ENCODE data around the gene PRIMPOL. TPM values are rescaled to one million over a fixed set of nuclear protein-coding genes. Genes with fewer than 3 reads are reported as not detected.

Gene PRIMPOL
- total and polyA plus RNA-seq, 9 of the 15 experiments (the other 6 are each of a cell fraction or from before 2014, with no cell fraction given): 11.0 to 32.0 (median 16.1) TPM

- Histone ChIP-seq H3K9me3 (replicated peaks; ENCODE audit: control insufficient read depth, insufficient read depth, low read depth, low read length) (peaks cover 6% of the 10 kb centered on the region), H3K79me2 (ENCODE audit: control insufficient read depth, insufficient read depth, low read length) (no peaks in the 10 kb centered on the region), H3K36me3 (ENCODE audit: control insufficient read depth, insufficient read depth, low read length) (no peaks in the 10 kb centered on the region), H3K9ac (ENCODE audit: insufficient read depth in 1 of 2, low read depth in 2 of 2, low read length in 2 of 2) (no peak overlapping the region), H4K20me1 (replicated peaks; ENCODE audit: control insufficient read depth, insufficient read depth, low read length) (no peaks in the 10 kb centered on the region), H3K27ac (ENCODE audit: extremely low read depth, low read depth, low read length) (no peak overlapping the region), H3K27me3 (ENCODE audit: control insufficient read depth in 2 of 2, insufficient read depth in 2 of 2, low read length in 2 of 2) (no peaks in the 10 kb centered on the region), H3K4me1 (replicated peaks in 1 of 2; ENCODE audit: control insufficient read depth in 2 of 2, insufficient read depth in 2 of 2, low read length in 2 of 2) (no peaks in the 10 kb centered on the region; a peak in 1 of 5 replicates), H3K4me2 (ENCODE audit: insufficient read depth, low read length) (no peak overlapping the region), H3K9me1 (ENCODE audit: control insufficient read depth, insufficient read depth, low read length) (no peaks in the 10 kb centered on the region), H2AFZ (ENCODE audit: low read depth, low read length) (no peak overlapping the region), H3K4me3 (no peak overlapping the region)
- CTCF ChIA-PET (ENCODE audit: low intra/inter-chr PET ratio): no interaction called here
- FAIRE-seq (no peak), DNase-seq (ENCODE audit: extremely low read depth in 1 of 4, low spot score in 3 of 4) (no peak), ATAC-seq (no peak)
- in situ Hi-C loops (cut with MboI) (no loop called here), intact Hi-C loops (cut with micrococcal nuclease) (no loop called here)
- POLR2A ChIA-PET: no interaction called here
- WGBS (ENCODE audit: insufficient coverage, low coverage, missing lambda C conversion rate): 24% methylated on average over 11 of the region's 11 CpGs
- no TSS peak for BruUV-seq (replicated peaks)
- TF ChIP-seq E2F3 (CRISPR knock-in tag; IDR thresholded peaks at IDR 0.05) (no peak), SLC30A9 (CRISPR knock-in tag; IDR thresholded peaks at IDR 0.05) (no peak), HES1 (IDR thresholded peaks at IDR 0.05; ENCODE audit: low read depth) (no peak), SUPT5H (IDR thresholded peaks at IDR 0.05) (no peak), HDAC2 (IDR thresholded peaks at IDR 0.05) (no peak), ZNF354B (CRISPR knock-in tag; IDR thresholded peaks at IDR 0.05) (no peak), HMGXB4 (CRISPR knock-in tag; IDR thresholded peaks at IDR 0.05) (no peak), ZKSCAN3 (CRISPR knock-in tag; IDR thresholded peaks at IDR 0.05) (no peak), RFX1 (IDR thresholded peaks at IDR 0.05) (no peak), OTX1 (CRISPR knock-in tag; IDR thresholded peaks at IDR 0.05) (no peak)
Observed at GRCh38 chr4:184620212-184620867, 29.2 kb upstream of the PRIMPOL start.

Data from K562 (cell line).